CD1c-positive myeloid dendritic cell (primary cell): ENCODE data around the gene OIP5.
"Not testable (repeated sequence)": the region's sequence is repeated elsewhere in the genome, so short reads cannot be mapped to it uniquely, and the experiment has no call there.

Experiments used
- DNase-seq: peaks from one replicate; pipeline ENCODE4 v3.0.0-alpha.2; 2016; ENCODE audit errors: extremely low spot score

The OIP5 gene

DNA sequence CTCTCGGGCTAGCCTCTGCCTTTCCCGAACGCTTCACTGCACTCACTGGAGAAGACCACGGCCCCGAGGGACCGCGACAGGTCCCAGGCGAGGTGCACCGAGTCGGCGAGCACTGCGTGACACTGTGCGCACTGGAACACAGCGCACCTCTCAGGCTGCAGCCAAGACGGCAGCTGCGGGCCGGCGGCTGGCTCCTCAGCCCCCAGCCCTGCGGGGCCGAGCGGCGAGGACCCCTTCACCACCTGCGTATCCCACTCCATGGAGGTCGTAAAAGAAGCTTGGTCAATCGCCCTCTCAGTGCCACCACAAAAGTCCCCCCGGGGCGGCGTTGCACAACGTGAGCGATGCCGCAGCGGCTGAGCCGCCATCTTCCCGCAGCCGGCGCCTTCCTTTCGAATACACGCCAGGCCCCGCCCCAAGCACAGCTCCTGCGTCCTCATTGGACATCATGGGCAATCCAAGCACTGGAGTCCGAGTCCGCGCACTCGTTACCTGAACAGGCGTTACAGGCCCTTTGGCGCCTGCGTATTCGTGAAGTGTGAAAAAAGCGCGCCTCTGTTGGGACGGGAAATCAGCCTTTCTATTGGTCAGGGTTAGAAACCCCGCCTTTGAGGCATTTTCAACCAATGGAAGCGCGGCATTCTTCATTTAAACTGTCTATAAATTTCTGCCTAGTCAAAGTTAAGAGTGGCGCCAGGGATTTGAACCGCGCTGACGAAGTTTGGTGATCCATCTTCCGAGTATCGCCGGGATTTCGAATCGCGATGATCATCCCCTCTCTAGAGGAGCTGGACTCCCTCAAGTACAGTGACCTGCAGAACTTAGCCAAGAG, at the start of gene OIP5, which contains the start of gene NUSAP1:
TSS of gene OIP5 (minus strand) at position 398 of the 832 bp plus-strand sequence. CDS start at position 368, 30 bp downstream.
TSS of gene NUSAP1 (plus strand) at position 688 of the 832 bp plus-strand sequence. CDS start at position 765, 77 bp downstream.
- DNase-seq, result peak; percentile 100

DNA sequence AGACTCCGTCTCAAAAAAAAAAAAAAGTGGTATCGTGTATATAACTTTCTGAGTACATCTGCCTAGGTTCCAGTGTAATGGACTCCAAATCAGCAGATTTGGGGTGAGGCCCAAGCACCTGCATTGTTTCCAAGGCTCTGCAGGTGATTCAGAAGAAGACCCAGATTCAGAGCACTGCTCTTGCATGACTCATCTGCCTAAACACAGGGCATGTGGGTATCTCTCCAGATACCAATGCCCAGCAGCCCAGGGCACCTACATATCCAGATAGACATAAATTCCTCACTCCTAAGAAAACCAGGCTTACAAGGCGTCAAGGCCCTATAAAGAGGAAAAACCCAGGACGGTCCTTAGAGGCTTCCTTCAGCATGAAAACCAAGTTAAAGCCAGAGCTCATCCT, 45.6 kb upstream of the OIP5 start:
- no peak for DNase-seq

GRCh38 chr15:41367418-41367817, 35.0 kb upstream of the OIP5 start:
- no peak for DNase-seq

- DNase-seq, result no peak
Observed at GRCh38 chr15:41354371-41354770, 22.0 kb upstream of the OIP5 start.

- DNase-seq, result no peak
Observed at GRCh38 chr15:41350057-41350717, 17.8 kb upstream of the OIP5 start.

- DNase-seq, result no peak
Observed at GRCh38 chr15:41347236-41347635, 14.8 kb upstream of the OIP5 start.

GRCh38 chr15:41341519-41341918, 9.1 kb upstream of the OIP5 start:
- no peak for DNase-seq

- DNase-seq, result no peak
Observed at GRCh38 chr15:41340189-41340695, 7.9 kb upstream of the OIP5 start.

- DNase-seq, result no peak
Observed at GRCh38 chr15:41337631-41338522, 5.5 kb upstream of the OIP5 start.

DNA sequence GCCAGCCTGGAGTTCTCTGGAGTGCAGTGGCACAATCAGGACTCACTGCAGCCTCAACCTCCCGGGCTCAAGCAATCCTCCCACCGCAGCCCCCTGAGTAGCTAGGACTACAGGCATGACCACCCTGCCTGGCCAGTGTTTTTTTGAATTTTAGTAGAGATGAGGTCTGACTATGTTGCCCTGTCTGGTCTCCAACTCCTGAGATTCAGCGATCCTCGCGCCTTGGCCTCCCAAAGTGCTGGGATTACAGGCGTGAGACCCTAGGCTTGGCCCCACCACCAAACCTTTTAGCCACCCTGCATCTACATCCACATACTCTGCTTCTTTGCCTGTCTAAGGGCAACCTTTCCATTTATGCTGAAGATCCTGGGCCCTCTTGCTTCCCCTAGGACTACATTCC, 4.7 kb upstream of the OIP5 start:
- DNase-seq, result no peak

- no peak for DNase-seq
Observed at GRCh38 chr15:41336549-41336948, 4.2 kb upstream of the OIP5 start.

DNA sequence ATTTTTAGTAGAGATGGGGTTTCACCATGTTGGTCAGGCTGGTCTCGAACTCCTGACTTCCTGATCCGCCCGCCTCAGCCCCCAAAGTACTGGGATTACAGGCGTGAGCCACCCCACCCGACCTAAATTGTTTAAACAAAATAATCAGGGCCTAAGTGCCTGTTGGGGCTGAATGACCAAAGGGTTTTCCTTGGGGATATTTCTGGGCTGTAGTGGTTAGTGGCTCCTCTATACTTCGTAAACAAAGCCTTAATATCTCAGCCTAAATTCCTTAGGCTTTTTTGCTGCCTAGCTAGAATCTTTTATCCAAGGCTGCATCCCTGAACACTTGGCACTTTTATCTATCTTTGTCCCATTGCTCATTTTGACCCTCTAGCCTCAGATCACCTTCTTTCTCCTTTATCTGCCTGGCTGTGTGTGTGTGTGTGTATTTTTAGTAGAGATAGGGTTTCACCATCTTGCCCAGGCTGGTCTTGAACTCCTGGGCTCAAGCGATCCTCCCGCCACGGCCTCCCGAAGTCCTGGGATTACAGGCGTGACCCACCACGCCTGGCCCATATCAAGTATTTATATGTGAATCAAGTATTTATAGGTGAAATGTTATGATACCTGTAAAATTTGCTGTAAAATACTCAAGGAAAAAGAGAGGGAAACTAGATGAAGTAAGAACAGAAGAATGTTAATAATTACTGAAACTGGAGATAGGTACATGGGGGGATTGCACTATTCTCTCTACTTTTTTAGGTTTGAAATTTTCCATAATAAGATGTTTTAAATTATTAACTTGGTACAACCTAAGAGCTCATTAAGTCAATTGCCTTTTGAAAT, 2.1 kb upstream of the OIP5 start:
- no peak for DNase-seq

DNA sequence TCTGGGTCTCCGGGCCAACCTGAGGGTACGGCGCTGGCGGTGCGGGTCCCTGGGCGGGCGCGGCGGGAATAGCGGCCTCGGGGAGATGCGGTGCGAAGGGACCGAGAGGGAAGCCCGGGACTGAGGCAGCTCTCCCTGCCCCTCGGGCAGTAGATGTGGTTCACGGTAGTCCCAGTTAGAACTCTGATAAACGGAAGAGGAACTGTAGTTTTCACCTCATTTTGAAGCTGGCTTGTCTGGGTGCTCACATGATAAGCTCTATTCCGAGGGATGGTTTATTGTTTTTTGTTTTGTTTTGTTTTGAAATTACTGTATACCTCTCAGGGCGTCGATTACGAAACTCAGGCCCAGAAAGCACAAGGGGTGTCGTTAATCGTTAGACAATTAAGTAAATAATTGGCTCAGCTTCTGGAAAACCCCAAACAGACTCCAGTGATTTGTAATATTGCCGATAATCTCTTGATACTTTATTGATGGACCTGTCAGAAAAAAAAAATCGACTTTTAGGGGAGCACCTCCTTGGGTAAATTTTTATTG, 703 bp upstream of the OIP5 start:
- peak; percentile 73 for DNase-seq

DNA sequence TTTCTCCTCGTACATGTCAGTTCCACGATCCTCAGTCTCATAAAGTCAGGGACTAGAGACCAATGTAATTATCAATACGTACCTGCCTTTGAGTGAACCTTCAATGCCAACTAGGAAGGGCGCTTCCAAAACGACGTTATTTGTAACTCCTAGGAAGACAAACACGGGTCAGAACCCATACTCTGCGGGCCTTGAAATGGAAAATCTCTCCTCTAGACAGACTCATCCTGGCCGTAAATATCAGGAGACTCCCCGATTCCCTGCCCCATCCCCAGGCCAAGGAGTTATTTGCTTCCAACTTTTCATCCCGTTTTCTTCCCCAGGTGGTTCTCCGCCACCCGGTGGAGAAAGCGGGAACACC, 578 bp downstream of the OIP5 start:
- DNase-seq, result no peak

- no peak for DNase-seq
Observed at GRCh38 chr15:41331281-41331680, 1.1 kb downstream of the OIP5 start.

GRCh38 chr15:41323611-41324010, 8.8 kb downstream of the OIP5 start:
- DNase-seq, result no peak

- not testable (repeated sequence) for DNase-seq
Observed at GRCh38 chr15:41320805-41321330, 11.5 kb downstream of the OIP5 start.

DNA sequence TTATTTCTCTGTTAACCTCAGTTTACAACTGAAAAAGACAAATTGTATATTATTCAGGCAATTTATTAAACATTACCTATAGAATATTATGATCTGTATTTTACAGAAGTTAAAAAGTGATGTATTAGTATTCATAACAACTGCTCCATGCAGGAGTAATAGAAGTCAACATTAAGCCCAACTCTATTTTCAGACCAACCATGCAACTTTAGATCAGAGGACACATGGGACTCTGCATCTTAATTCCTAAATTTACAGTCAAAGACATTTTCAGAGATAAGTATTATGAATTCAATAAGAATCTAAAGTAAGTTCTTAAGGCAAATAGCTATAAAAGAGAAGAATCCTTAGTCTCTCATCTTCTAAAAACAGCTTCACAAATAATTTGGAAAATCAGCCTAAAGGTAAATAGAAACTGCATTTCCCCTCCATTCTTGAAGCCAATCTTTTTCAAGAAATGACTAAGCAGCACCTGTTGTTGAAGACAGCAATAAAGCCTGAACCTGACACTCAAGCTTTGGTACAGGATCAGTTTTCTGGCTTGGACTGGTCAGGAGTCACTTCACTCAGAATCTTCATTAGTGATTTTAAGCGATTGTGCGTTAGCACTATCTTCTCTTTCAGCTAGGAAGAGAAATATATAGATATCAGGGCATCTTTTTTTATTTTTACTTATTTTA, 23.0 kb downstream of the OIP5 start:
- no peak for DNase-seq

DNA sequence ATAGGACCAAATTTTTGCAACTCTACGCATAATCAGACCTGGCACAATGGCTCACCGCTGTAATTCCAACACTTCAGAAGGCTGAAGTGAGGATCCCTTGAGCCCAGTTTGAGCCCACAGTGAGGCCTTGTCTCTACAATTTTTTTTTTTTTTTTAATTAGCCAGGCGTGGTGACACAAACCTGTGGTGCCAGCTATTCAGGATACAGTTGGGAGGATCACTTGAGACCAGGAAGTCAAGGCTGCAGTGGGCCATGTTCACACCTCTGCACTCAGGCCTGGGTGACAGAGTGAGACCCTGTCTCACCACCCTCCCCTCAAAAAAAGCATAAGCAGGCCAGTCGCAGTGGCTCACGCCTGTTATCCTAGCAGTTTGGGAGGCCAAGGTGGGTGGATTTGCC, 24.7 kb downstream of the OIP5 start:
- DNase-seq, result no peak
